B cell (primary cell): ENCODE measurements around the gene TBXA2R.

Experiments used
- EZH2 ChIP-seq: IDR thresholded peaks from 2 replicates; pipeline ENCODE4 v1.6.1; 2012; ENCODE audit warnings: borderline replicate concordance, low read depth, mild to moderate bottlenecking, moderate library complexity, low read length; ENCODE audit not compliant: insufficient read depth, poor library complexity, severe bottlenecking
- TF ChIP-seq, protein P1 (sequence below): fragments of 200-600 bp; IDR thresholded peaks from one replicate; pipeline ENCODE4 v1.8.0; 2022; ENCODE audit warnings: antibody characterized with exemption, mild to moderate bottlenecking

DNA sequence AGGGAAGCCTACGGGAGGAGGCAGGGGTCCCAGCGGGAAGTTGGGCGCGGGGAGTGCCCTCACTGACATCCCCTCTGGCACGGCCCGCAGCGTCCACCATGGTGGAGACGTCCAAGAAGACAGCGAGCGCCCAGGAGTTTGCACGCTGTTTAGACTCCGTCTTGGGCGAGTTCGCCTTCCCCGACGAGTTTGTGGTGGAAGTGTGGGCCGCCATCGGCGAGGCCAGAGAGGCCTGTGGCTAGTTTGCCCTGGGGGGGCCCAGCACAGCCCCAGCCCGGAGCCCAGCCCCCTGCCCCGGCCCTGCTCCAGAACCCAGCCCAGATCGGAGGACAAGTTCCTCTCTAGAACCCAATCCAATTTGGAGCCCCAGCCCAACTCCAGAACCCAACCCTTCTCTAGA, 16.7 kb downstream of the TBXA2R start:
- TF ChIP-seq, protein P1, sequence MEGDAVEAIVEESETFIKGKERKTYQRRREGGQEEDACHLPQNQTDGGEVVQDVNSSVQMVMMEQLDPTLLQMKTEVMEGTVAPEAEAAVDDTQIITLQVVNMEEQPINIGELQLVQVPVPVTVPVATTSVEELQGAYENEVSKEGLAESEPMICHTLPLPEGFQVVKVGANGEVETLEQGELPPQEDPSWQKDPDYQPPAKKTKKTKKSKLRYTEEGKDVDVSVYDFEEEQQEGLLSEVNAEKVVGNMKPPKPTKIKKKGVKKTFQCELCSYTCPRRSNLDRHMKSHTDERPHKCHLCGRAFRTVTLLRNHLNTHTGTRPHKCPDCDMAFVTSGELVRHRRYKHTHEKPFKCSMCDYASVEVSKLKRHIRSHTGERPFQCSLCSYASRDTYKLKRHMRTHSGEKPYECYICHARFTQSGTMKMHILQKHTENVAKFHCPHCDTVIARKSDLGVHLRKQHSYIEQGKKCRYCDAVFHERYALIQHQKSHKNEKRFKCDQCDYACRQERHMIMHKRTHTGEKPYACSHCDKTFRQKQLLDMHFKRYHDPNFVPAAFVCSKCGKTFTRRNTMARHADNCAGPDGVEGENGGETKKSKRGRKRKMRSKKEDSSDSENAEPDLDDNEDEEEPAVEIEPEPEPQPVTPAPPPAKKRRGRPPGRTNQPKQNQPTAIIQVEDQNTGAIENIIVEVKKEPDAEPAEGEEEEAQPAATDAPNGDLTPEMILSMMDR, result no peak
- TF ChIP-seq EZH2, result no peak
